Cardiac septum (tissue), 1 donor: ENCODE data around the gene RGP1. TPM values are rescaled to one million over a fixed set of nuclear protein-coding genes. Genes with fewer than 3 reads are reported as not detected.

Experiments used
- DNase-seq: peaks from one replicate; pipeline ENCODE4 v3.0.0-alpha.2; 2020; ENCODE audit warnings: low spot score
- intact Hi-C: fragments of 100-400 bp; cut with DNase I; formaldehyde crosslinking; loops from one replicate; pipeline ENCODE4 v1.14.0; 2022
- microRNA-seq: library from miRNA; unstranded; fragments of <30 nt; microRNA quantifications from one replicate; pipeline ENCODE4 v1.2.0, GENCODE V29; 2020
- total RNA-seq: library from RNA; stranded (reverse); fragmentation: NEBNext Ultra II Directional; extraction: Animal tissue kit (Norgen Biotek cat#: 25700); gene quantifications from one replicate; pipeline ENCODE4 v1.2.1, GENCODE V29; 2021
- donor health status: DM: no; HTN: no; CAD: no.

The RGP1 gene
- total RNA-seq, 1 donor from 2014 or later = 40.0 TPM

GRCh38 chr9:35792826-35793225 is 43.7 kb downstream of the RGP1 start:
- intact Hi-C loops = no loop called here

GRCh38 chr9:35793461-35793860 is 44.4 kb downstream of the RGP1 start:
- intact Hi-C loops = no loop called here
- no peak for DNase-seq

More at GRCh38 chr9:35792826-35793225, 43.7 kb downstream of the RGP1 start:
- no peak for DNase-seq

- no peak for DNase-seq
- intact Hi-C loops = no loop called here
Measured at GRCh38 chr9:35795695-35796094, 46.6 kb downstream of the RGP1 start.

- intact Hi-C loops = no loop called here
- DNase-seq = no peak
Measured at GRCh38 chr9:35797311-35798109, 48.4 kb downstream of the RGP1 start.

- intact Hi-C loops = no loop called here
- no peak for DNase-seq
Measured at GRCh38 chr9:35798658-35799374, 49.7 kb downstream of the RGP1 start.

- no peak for DNase-seq
- intact Hi-C loops = no loop called here
Measured at GRCh38 chr9:35800530-35800929, 51.4 kb downstream of the RGP1 start.

- no peak for DNase-seq
- intact Hi-C loops = no loop called here
Measured at GRCh38 chr9:35801328-35802128, 52.4 kb downstream of the RGP1 start.

- intact Hi-C loops = no loop called here
- DNase-seq = no peak
Measured at GRCh38 chr9:35806101-35806500, 57.0 kb downstream of the RGP1 start.

Small RNAs within 50 kb of the gene (microRNA-seq; reads per million reads assigned to microRNA genes)
- gene MIR6852 (not detected), gene MIR6853 (not detected)

Other genes starting within 250 kb of the RGP1 start
- 34.2 TPM for gene TESK1, start 144.0 kb upstream of the RGP1 start, total RNA-seq
- gene CD72, start 130.9 kb upstream of the RGP1 start, total RNA-seq = 0.59 TPM
- not detected for gene SIT1, start 98.4 kb upstream of the RGP1 start, total RNA-seq
- 10,677 TPM for gene RMRP, start 91.3 kb upstream of the RGP1 start, total RNA-seq
- 47.7 TPM for gene CCDC107, start 91.0 kb upstream of the RGP1 start, total RNA-seq
- 0.48 TPM for gene ARHGEF39, start 84.1 kb upstream of the RGP1 start, total RNA-seq
- 0.48 TPM for gene CA9, start 75.4 kb upstream of the RGP1 start, total RNA-seq
- 690 TPM for gene TPM2, start 59.4 kb upstream of the RGP1 start, total RNA-seq
- gene TLN1, start 17.1 kb upstream of the RGP1 start, total RNA-seq = 291 TPM
- 25.0 TPM for gene CREB3, start 16.6 kb upstream of the RGP1 start, total RNA-seq
- 98.6 TPM for gene GBA2, start 59 bp upstream of the RGP1 start, total RNA-seq
- not detected for gene MSMP, start 5.0 kb downstream of the RGP1 start, total RNA-seq
- gene NPR2, start 42.3 kb downstream of the RGP1 start, total RNA-seq = 20.4 TPM
- 3.5 TPM for gene SPAG8, start 63.0 kb downstream of the RGP1 start, total RNA-seq
- 57.6 TPM for gene HINT2, start 65.8 kb downstream of the RGP1 start, total RNA-seq
- gene FAM221B, start 79.4 kb downstream of the RGP1 start, total RNA-seq = not detected
- 22.0 TPM for gene TMEM8B, start 79.9 kb downstream of the RGP1 start, total RNA-seq
- not detected for gene OR13J1, start 121.1 kb downstream of the RGP1 start, total RNA-seq
- 1.5 TPM for gene HRCT1, start 156.9 kb downstream of the RGP1 start, total RNA-seq
- gene SPAAR, start 160.2 kb downstream of the RGP1 start, total RNA-seq = 4.0 TPM
- not detected for gene OR2S2, start 208.9 kb downstream of the RGP1 start, total RNA-seq